ENCODE data around the gene TYRO3.
A peak's percentile ranks its signal among the peaks of the same experiment; 100 is the strongest.

TYRO3 gene

GRCh38 chr15:41609123-41609522 lies 50.1 kb downstream of the TYRO3 start:
- DNase-seq: no peak

DNA sequence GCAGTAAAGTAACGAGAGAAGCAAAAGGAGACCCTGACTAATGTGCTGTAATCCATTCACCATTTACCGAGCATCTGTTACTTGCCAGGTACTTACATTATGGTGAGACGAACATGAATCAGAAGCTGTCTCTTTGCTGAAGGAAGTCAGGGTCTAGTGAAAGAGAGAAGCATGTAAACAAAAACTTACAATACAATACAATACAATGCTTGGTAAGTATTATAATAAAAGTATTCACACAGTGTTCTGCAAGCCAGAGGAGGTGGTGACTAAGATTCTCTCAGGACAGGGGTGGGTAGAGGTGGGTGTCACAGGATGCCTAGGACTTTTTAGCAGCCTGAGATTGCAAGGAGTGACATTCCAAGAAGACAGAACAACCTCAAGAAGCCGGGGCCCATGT lies 51.0 kb downstream of the TYRO3 start:
- no peak for DNase-seq

DNA sequence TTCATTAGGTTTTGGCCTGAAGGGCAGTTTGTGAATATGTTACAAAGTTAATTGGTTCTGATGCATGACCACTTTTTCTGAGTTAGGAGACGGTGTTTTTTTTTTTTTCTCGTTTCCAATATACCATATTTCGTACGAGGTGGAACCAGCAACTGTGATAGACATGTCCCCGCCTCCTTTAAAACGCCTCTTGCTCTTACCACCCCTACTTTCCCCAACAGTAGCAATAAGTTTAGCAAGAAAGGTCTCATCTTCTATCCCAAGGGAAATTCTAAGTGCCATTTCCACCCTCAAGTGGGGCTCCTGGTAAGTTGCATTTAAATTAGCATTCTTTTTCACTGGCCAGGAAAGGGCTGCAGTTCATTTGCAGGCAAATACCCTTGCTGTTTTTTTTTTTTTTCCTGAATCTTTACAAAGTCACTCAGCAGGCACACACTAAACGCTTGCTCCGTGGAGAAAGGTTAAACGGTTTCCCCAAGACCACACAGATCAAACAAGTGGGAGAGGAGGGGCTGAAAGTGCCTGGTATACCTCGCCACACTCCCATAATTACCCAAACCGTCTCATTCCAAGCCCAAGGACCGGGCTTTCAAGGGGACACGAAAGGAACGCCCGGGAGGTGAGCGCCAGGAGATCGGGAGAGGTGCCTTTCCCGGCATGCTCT lies 61.7 kb downstream of the TYRO3 start:
- no peak for DNase-seq

- DNase-seq: peak; percentile 81
These were observed 62.5 kb downstream of the TYRO3 start for GRCh38 chr15:41621200-41622193.

GRCh38 chr15:41622901-41623300 lies 63.9 kb downstream of the TYRO3 start:
- no peak for DNase-seq

DNA sequence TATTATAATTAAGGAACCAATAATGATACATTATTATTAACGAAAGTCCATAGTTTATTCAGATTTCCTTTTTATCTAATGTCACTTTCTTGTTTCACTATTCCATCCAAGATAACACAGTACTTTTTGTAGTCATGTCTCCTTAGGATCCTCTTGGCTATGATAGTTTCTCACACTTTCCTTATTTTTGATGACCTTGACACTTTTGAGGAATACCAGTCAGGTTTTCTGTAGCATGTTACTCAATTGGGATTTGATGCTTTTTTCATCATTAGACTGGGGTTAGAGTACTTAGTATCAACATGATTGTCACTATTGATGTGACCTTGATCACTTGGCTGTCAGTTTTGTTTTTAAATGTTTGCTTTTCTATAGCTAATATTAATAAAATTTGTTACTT lies 68.2 kb downstream of the TYRO3 start:
- DNase-seq: no peak

DNA sequence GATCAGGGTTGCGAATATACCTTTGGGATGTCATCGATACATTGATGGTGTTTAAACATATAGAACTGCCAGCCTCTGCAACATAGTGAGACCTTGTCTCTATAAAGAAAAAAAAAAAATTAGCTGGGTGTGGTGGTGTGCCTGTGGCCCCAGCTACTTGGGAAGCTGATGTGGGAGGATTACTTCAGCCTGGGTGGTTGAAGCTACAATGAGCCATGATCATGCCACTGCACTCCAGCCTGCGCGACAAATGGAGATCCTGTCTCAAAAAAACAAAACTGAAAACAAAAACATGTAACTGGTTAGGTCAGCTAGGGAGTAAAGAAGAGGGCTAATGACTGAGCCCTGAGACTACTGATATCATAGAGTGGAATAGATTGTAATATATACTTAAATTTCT lies 70.5 kb downstream of the TYRO3 start:
- DNase-seq: no peak

- no peak for DNase-seq
These were observed 70.9 kb downstream of the TYRO3 start for GRCh38 chr15:41629883-41630282.

GRCh38 chr15:41630616-41631217 lies 71.7 kb downstream of the TYRO3 start:
- no peak for DNase-seq

- DNase-seq: no peak
These were observed 73.0 kb downstream of the TYRO3 start for GRCh38 chr15:41631880-41632470.

Data from CD4-positive, alpha-beta T cell treated with Interferon gamma for 1 hour (primary cell).